Adipose tissue (tissue), 3 donors: ENCODE results near the gene STT3B. TPM values are rescaled to one million over a fixed set of nuclear protein-coding genes. Genes with fewer than 3 reads are reported as not detected.
"Not testable (repeated sequence)": the region's sequence is repeated elsewhere in the genome, so short reads cannot be mapped to it uniquely, and the experiment has no call there.

Source experiments
- H3K27ac ChIP-seq: one replicate; pipeline ENCODE4 v1.5.1; 2013; ENCODE audit warnings: low read depth, low read length
- WGBS, 3 donors: extraction: QIAGEN DNeasy Blood & Tissue Kit; methylation state at CpG; one replicate each; pipeline ENCODE4 v1.1.7; 2013; 5-methylcytosine and 5-hydroxymethylcytosine counted together
- polyA plus RNA-seq, 3 donors: library from polyadenylated mRNA; stranded (reverse); fragments of 200-250 nt; gene quantifications; one replicate each; pipeline ENCODE4 v1.2.3, GENCODE V29; 2013
- donor health status: healthy with polysubstance abuse.
- donor health status: Bipolar disorder and iron deficiency.
- donor health status: healthy.

The STT3B gene
- polyA plus RNA-seq, 3 donors, result 26.1 to 33.9 (median 29.0) TPM

DNA sequence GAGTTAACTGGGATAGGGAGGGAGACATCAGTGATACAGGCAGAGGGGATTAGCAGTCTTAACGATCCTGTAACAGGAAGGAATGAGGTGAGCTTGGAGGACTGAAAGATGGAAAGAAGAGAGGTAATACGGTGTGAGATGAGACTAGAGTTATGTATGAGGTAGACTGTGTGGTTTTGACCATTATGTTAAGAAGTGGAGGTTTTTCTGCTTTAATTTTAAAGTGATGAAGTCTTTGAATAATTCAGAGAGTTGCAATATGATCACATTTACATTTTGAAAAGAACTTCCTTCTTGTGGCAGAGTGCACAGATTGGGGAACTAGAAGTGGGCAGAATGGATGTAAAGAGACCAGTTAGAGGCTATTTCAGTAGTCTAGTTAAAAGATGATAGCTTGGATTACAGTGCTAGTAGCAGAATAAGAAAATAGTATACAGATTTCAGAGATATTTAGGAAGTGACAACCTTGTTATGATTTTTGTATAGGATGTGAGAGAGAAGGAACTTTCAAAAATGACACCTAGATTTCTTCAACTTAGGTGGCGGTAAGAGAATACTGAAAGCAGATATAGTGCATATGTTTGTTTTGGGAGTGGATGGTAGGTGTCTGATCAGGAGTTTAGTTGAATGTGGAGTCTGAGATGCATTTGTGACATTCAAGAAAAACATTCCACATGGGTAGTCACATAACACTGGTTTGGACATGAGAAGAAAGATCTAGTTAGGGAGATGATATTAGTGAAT, 40.5 kb downstream of the STT3B start:
- no peak overlapping the region for H3K27ac ChIP-seq
- 52 to 75% (median 59%) methylated on average over 3 of the region's 3 CpGs for WGBS, 3 donors

- 43 to 86% (median 48%) methylated on average over 2 of the region's 2 CpGs for WGBS, 3 donors
- no peak overlapping the region for H3K27ac ChIP-seq
These were observed 42.7 kb downstream of the STT3B start for GRCh38 chr3:31575448-31575847.

DNA sequence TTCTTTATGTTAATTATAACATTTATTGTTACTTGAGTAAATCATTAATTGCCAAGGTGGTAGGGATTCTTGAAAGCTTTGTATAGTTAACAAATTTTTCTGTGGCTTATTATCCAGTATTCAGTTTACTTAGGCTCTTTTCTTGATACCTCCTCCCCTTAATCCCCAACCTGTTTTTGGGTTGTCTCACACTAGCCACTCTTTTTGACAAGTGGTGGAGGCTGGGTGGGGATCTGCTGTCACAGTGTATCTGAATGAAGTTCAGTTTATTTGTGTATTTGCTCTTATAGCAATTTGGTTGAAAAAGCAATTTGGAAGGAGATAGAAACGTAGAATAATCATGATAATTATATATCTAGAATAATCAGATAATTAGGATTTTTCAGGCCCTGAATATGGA, 43.8 kb downstream of the STT3B start:
- no peak overlapping the region for H3K27ac ChIP-seq
- 66 to 96% (median 91%) methylated on average over 1 of the region's 1 CpG for WGBS, 3 donors

DNA sequence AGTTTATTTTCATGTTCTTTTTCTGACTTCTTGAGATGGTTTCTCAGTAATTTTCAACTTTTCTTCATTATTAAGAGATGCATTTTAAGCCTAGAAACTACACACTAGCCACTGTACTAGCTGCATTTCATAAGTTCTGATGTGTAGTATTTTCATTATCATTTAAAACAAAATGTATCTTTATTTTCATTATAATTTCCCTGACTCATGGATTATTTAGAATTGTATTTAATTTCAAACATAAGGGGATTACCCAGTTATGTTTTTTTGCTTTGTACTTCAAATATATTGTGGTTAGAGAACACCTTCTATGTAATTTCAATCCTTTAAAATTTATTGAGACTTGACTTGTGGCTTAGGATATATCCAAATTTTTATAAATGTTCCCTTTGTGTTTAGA, 44.5 kb downstream of the STT3B start:
- H3K27ac ChIP-seq, result no peak overlapping the region

GRCh38 chr3:31579828-31580227, 47.1 kb downstream of the STT3B start:
- WGBS, 3 donors, result 90 to 93% (median 91%) methylated on average over 7 of the region's 7 CpGs

GRCh38 chr3:31580645-31581044, 47.9 kb downstream of the STT3B start:
- no peak overlapping the region for H3K27ac ChIP-seq
- WGBS, 3 donors, result 89 to 96% (median 96%) methylated on average over 2 of the region's 2 CpGs

More at GRCh38 chr3:31579828-31580227, 47.1 kb downstream of the STT3B start:
- no peak overlapping the region for H3K27ac ChIP-seq

GRCh38 chr3:31581660-31582059, 48.9 kb downstream of the STT3B start:
- H3K27ac ChIP-seq, result no peak overlapping the region
- 73 to 93% (median 82%) methylated on average over 2 of the region's 2 CpGs for WGBS, 3 donors

- WGBS, 3 donors, result 98 to 100% (median 99%) methylated on average over 2 of the region's 2 CpGs
- H3K27ac ChIP-seq, result no peak overlapping the region
These were observed 56.5 kb downstream of the STT3B start for GRCh38 chr3:31589228-31589627.

- 95 to 100% (median 98%) methylated on average over 1 of the region's 1 CpG for WGBS, 3 donors
- H3K27ac ChIP-seq, result no peak overlapping the region
These were observed 57.9 kb downstream of the STT3B start for GRCh38 chr3:31590650-31591049.

DNA sequence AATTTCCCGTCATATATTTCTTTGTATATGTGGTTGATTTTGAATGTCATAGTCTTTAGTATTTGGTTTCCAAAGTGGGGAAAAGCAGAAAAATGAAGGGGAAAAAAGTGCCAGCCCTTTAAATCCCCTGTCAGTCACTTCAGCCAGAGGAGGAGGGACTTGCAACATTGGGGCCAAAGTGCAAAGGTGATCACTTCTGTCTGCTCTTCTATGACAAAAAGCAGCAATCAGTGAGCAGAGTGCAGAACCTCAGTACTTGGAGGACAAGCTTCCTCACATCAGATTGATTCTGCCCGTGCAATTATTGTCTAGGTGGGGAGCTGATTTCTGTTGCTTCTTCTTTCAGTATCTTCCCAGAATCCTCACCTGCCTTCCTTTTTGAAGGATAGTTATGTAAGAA, 60.0 kb downstream of the STT3B start:
- H3K27ac ChIP-seq, result no peak overlapping the region
- 93 to 98% (median 96%) methylated on average over 2 of the region's 2 CpGs for WGBS, 3 donors

DNA sequence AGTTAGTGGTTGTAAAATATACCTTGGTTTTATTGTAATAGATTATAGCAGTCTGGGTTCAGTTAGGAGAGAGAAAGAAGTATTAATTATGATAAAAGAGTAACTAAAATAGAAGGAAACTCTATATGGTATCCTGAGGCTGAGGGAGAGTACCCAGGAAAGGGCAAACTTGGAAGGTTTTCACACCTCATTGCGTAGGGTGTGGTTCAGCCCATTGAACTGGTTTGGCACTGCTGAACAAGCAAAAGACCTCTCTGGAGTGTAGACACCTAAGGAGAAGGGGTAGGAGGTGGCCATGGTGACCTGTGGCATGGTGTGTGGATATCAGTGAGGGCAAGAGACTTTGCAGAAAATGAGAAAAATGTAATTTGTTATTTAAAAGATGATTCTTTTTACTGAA, 63.5 kb downstream of the STT3B start:
- H3K27ac ChIP-seq, result no peak overlapping the region
- WGBS, 3 donors, result 82 to 92% (median 91%) methylated on average over 1 of the region's 1 CpG

- no peak overlapping the region for H3K27ac ChIP-seq
- WGBS, 3 donors, result 92 to 97% (median 97%) methylated on average over 3 of the region's 3 CpGs
These were observed 67.7 kb downstream of the STT3B start for GRCh38 chr3:31600431-31600830.

DNA sequence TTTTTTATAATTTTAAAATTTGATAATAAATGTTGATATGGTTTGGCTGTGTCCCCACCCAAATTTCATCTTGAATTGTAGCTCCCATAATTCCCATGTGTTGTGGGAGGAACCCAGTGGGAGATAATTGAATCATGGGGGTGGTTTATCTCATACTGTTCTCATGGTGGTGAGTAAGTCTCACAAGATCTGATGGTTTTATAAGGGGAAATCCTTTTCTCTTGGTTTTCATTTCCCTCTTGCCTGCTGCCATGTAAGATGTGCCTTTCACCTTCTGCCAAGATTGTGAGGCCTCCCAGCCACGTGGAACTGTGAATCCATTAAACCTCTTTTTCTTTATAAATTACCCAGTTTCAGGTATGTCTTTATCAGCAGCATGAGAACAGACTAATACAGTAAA, 72.6 kb downstream of the STT3B start:
- not testable (repeated sequence) for H3K27ac ChIP-seq
- 91 to 100% (median 95%) methylated on average over 1 of the region's 1 CpG for WGBS, 3 donors

- H3K27ac ChIP-seq, result no peak overlapping the region
- 98 to 100% (median 98%) methylated on average over 4 of the region's 4 CpGs for WGBS, 3 donors
These were observed 73.7 kb downstream of the STT3B start for GRCh38 chr3:31606453-31606852.

GRCh38 chr3:31610700-31611275, 78.1 kb downstream of the STT3B start:
- H3K27ac ChIP-seq, result no peak overlapping the region
- 78 to 100% (median 94%) methylated on average over 1 of the region's 1 CpG for WGBS, 3 donors

DNA sequence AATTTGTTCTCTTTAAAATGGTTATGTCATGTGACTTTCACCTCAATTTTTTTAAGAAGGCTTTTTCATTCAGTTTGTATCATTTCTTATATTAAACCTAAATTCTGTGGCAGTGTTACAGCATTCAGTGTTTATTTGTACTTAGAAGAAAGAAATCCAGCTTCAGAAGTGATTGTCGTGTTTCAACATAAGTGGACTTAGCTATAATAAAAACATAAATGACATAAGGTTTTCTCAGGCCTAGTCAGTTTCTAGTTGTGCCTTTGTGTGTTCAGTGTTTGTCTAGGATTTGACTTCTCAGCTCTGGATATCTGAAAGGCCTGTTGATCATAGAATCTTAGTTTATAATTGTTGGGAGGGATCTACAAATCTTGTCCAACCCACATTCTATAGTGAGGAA, 80.5 kb downstream of the STT3B start:
- no peak overlapping the region for H3K27ac ChIP-seq
- WGBS, 3 donors, result 85 to 96% (median 92%) methylated on average over 1 of the region's 1 CpG

DNA sequence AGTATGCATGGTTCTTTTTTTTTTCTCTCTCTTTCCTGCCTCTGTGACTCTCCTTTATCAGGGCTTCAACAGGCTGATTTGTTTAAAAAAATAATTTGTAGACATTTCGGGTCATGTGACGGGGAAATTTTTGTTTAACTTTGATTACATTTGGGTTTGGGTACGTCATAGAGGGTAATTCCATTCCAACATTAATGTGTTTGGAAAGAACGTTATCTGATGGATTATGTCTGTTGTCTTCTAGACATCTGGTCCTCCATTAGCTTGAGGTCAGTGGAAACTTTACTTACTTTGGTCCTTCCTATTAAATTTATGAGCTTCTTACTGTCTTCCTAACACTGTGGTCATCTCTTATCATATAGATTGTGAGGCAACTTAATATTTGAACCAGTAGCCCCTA, 80.9 kb downstream of the STT3B start:
- no peak overlapping the region for H3K27ac ChIP-seq
- WGBS, 3 donors, result 52 to 97% (median 89%) methylated on average over 4 of the region's 4 CpGs

- WGBS, 3 donors, result 70 to 84% (median 74%) methylated on average over 5 of the region's 5 CpGs
These were observed 81.6 kb downstream of the STT3B start for GRCh38 chr3:31614162-31614921.

GRCh38 chr3:31615071-31615875, 82.5 kb downstream of the STT3B start:
- H3K27ac ChIP-seq, result no peak overlapping the region
- WGBS, 3 donors, result 76 to 85% (median 80%) methylated on average over 4 of the region's 4 CpGs

More at GRCh38 chr3:31614162-31614921, 81.6 kb downstream of the STT3B start:
- no peak overlapping the region for H3K27ac ChIP-seq
